ENCODE measurements around the gene C10orf90. TPM values are rescaled to one million over a fixed set of nuclear protein-coding genes. Genes with fewer than 3 reads are reported as not detected.

Gene C10orf90
- total RNA-seq, 3 donors from 2014 or later: 0.16 to 30.4 (median 3.9) TPM

DNA sequence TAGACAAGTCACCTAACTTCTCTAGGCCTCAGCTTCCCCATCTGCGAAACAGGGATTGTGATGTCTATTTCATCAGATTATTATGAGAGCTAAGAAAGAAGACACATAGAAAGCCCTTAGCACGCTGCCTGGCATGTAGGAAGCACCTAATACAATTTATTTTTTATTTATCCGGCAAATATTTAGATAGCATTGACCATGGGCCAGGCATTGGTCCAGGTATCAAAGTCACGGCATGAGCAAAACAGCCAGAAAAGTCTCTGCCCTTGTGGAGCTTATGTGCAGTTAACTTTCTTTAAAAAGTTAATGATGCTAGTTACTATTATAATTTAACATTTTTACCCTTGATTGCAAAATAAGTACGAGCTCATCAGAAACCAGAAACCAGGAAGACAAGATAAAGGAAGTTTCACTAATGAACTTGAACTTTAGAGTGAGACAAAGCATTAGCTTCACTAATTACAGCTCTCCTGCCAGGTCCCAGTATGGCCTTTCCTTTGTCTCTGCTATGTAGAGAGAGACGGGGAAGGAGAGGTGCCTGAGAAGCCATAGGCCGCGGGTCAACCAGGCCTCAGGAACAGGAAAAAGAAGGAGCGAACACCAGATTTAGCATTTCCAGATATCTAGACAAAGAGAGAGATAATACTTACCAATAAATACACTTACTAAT, 142.7 kb downstream of the C10orf90 start:
- TF ChIP-seq POLR2A (IDR thresholded peaks at IDR 0.05) (no peak), POLR2AphosphoS5 (IDR thresholded peaks at IDR 0.05) (no peak)
- TF ChIP-seq, protein P1, sequence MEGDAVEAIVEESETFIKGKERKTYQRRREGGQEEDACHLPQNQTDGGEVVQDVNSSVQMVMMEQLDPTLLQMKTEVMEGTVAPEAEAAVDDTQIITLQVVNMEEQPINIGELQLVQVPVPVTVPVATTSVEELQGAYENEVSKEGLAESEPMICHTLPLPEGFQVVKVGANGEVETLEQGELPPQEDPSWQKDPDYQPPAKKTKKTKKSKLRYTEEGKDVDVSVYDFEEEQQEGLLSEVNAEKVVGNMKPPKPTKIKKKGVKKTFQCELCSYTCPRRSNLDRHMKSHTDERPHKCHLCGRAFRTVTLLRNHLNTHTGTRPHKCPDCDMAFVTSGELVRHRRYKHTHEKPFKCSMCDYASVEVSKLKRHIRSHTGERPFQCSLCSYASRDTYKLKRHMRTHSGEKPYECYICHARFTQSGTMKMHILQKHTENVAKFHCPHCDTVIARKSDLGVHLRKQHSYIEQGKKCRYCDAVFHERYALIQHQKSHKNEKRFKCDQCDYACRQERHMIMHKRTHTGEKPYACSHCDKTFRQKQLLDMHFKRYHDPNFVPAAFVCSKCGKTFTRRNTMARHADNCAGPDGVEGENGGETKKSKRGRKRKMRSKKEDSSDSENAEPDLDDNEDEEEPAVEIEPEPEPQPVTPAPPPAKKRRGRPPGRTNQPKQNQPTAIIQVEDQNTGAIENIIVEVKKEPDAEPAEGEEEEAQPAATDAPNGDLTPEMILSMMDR (IDR thresholded peaks at IDR 0.05): no peak
- Histone ChIP-seq H3K4me1 (no peaks in the 10 kb centered on the region), H3K36me3 (no peaks in the 10 kb centered on the region), H3K27ac (peak overlapping the region in 1 of 2 donors; percentile 61), H3K27me3 (no peaks in the 10 kb centered on the region), H3K4me3 (no peak overlapping the region), H3K9me3 (no peaks in the 10 kb centered on the region)
- no peak for DNase-seq (ENCODE audit: low spot score in 2 of 2)
- intact Hi-C loops (cut with DNase I; ENCODE audit: low total_unique reads): no loop called here

DNA sequence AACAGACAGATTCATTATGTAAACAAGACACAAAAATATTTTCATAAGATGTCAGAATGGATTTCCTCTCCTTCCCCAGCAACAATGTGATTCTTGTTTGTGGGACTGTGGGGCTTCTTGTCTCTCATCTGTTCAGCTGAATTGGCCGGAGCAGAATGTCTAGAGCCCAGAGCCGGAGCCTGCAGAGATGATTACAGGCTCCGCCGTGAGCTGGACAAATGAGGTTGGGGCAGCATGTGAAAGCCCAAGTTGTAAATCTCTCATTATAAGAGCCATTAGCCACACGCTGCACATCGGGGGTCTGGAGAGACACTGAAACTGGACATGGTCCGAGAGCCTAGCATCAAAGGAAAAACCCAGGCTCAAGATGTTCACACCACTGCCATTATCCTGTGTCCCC, 145.2 kb downstream of the C10orf90 start:
- no peaks in the 10 kb centered on the region for H3K9me3 ChIP-seq
- H3K27me3 ChIP-seq: no peaks in the 10 kb centered on the region
- H3K4me3 ChIP-seq: no peak overlapping the region
- DNase-seq (ENCODE audit: low spot score in 2 of 2): no peak
- no peak overlapping the region for H3K27ac ChIP-seq
- intact Hi-C loops (cut with DNase I; ENCODE audit: low total_unique reads): no loop called here
- no peak for TF ChIP-seq POLR2A (IDR thresholded peaks at IDR 0.05)
- TF ChIP-seq POLR2AphosphoS5 (IDR thresholded peaks at IDR 0.05): no peak
- TF ChIP-seq, protein P1 (IDR thresholded peaks at IDR 0.05): no peak
- H3K36me3 ChIP-seq: no peaks in the 10 kb centered on the region
- no peaks in the 10 kb centered on the region for H3K4me1 ChIP-seq

DNA sequence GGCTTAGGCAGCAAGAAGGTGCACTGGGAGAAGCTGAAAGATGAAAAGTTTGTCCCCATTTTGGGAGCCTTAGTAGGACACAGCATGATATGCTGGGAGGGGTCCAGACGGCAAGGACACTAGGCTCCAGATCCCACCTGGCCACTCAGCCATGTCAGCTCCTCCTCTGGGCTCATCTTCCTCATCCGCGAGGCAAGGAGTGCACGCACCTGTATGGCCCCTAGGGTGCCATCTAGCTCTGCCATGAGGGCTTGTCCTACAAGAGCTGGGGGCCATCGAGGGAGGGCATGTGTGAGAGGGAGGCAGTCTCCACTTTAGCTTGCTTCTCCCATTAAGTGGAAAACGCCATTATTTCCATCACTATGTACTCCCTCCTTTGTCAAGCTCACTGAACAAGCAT, 146.0 kb downstream of the C10orf90 start:
- H3K27me3 ChIP-seq: no peaks in the 10 kb centered on the region
- no peak for TF ChIP-seq POLR2AphosphoS5 (IDR thresholded peaks at IDR 0.05)
- TF ChIP-seq, protein P1 (IDR thresholded peaks at IDR 0.05): no peak
- no peak for TF ChIP-seq POLR2A (IDR thresholded peaks at IDR 0.05)
- H3K4me1 ChIP-seq: no peaks in the 10 kb centered on the region
- H3K36me3 ChIP-seq: no peaks in the 10 kb centered on the region
- no peak for DNase-seq (ENCODE audit: low spot score in 2 of 2)
- no peak overlapping the region for H3K4me3 ChIP-seq
- intact Hi-C loops (cut with DNase I; ENCODE audit: low total_unique reads): no loop called here
- no peaks in the 10 kb centered on the region for H3K9me3 ChIP-seq
- H3K27ac ChIP-seq: no peak overlapping the region

DNA sequence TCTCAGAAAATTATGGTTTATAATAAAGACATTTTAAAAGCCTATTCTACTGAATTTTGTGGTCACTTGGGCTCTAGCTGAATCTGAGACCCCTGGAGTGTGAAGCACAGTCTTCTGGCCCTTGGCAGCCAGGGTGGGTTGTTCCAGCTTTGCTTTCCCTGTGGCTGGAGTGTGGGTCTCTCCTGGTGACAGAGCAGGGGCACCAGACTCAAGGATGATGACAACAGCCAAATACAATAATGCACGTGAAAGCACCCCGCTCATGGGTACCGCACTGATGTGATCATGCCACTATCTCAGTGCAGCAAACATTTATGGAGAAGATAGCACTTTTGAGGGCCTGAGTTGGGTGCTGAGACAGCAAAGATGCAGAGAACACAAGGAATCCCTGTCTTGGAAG, 147.4 kb downstream of the C10orf90 start:
- DNase-seq (ENCODE audit: low spot score in 2 of 2): no peak
- Histone ChIP-seq H3K4me1 (no peaks in the 10 kb centered on the region), H3K36me3 (no peaks in the 10 kb centered on the region), H3K4me3 (no peak overlapping the region), H3K27me3 (no peaks in the 10 kb centered on the region), H3K27ac (no peak overlapping the region), H3K9me3 (no peaks in the 10 kb centered on the region)
- intact Hi-C loops (cut with DNase I; ENCODE audit: low total_unique reads): no loop called here
- TF ChIP-seq, protein P1 (IDR thresholded peaks at IDR 0.05): no peak
- no peak for TF ChIP-seq POLR2AphosphoS5 (IDR thresholded peaks at IDR 0.05)
- no peak for TF ChIP-seq POLR2A (IDR thresholded peaks at IDR 0.05)

DNA sequence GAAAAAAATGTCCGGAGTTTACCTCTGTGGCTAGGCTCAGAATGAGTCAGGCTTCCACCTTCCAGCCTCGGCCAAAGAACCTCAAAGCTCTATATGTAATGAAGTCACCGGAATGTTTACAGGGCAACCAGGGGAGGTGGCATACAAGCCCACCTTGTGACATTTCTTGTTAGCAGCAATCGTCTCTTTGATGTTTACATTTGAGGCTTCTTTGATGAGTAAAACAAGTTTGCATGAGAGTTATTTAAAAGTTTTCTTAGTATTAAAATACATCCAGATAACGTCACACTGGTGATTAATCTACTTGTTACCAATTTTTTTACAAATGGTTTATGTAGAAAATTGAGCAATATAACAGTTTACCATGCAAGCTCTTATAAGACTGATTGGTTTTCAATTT, 149.1 kb downstream of the C10orf90 start:
- Histone ChIP-seq H3K27me3 (no peaks in the 10 kb centered on the region), H3K27ac (no peak overlapping the region), H3K4me1 (no peaks in the 10 kb centered on the region), H3K4me3 (no peak overlapping the region), H3K9me3 (no peaks in the 10 kb centered on the region), H3K36me3 (no peaks in the 10 kb centered on the region)
- no peak for DNase-seq (ENCODE audit: low spot score in 2 of 2)
- no peak for TF ChIP-seq POLR2A (IDR thresholded peaks at IDR 0.05)
- no peak for TF ChIP-seq POLR2AphosphoS5 (IDR thresholded peaks at IDR 0.05)
- TF ChIP-seq, protein P1 (IDR thresholded peaks at IDR 0.05): no peak
- intact Hi-C loops (cut with DNase I; ENCODE audit: low total_unique reads): no loop called here

All from breast epithelium (tissue), 4 donors.